ENCODE measurements around the gene PPIL6. TPM values are rescaled to one million over a fixed set of nuclear protein-coding genes. Genes with fewer than 3 reads are reported as not detected.

Gene PPIL6
- total and polyA plus RNA-seq, 2 donors (not counting 1 experiment from before 2014, with no cell fraction given): 0.85 to 1.8 TPM

DNA sequence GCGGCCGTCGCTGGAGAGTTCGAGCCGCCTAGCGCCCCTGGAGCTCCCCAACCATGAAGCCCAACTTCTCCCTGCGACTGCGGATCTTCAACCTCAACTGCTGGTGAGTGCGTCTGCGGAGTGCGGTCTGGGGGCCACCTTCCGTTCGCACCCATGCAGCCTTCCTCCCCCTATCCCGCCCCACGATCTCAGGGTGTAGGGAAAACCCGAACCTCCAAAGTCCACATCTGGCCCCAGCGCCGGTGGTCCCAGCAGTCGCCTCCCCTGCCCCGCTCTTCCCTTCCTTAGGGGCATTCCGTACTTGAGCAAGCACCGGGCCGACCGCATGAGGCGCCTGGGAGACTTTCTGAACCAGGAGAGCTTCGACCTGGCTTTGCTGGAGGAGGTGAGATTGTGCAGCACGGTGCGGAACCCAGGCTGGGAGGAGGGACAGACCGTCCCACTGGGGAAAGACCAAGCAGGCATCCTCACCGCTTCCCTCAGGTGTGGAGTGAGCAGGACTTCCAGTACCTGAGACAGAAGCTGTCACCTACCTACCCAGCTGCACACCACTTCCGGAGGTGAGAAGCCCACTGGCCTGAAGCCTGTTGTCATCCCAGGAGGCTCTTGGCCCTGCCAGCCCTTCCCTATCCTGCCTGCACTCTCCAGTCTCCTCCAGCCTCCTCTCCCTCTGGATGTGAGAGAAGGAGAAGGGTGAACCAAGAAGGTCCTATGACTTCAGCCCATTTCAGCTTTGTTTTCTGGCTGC lies 815 bp upstream of the PPIL6 start:
- peaks cover 25% of the 10 kb centered on the region for H3K79me2 ChIP-seq (ENCODE audit: control insufficient read depth, insufficient read depth, low read length)
- no peaks in the 10 kb centered on the region for H3K27me3 ChIP-seq (replicated peaks in 1 of 4; ENCODE audit: control extremely low read depth in 1 of 4, control insufficient read depth in 3 of 4, insufficient read depth in 4 of 4, low read length in 3 of 4)
- H3K4me2 ChIP-seq (replicated peaks; ENCODE audit: low read depth, low read length, poor library complexity, severe bottlenecking): peak overlapping the region; percentile 83
- no peaks in the 10 kb centered on the region for H3K9me3 ChIP-seq (ENCODE audit: control extremely low read depth in 1 of 3, control insufficient read depth in 2 of 3, insufficient read depth in 1 of 3, low read length in 2 of 3)
- H3K27me3 Mint-ChIP-seq: no peaks in the 10 kb centered on the region
- TF ChIP-seq, protein P1, sequence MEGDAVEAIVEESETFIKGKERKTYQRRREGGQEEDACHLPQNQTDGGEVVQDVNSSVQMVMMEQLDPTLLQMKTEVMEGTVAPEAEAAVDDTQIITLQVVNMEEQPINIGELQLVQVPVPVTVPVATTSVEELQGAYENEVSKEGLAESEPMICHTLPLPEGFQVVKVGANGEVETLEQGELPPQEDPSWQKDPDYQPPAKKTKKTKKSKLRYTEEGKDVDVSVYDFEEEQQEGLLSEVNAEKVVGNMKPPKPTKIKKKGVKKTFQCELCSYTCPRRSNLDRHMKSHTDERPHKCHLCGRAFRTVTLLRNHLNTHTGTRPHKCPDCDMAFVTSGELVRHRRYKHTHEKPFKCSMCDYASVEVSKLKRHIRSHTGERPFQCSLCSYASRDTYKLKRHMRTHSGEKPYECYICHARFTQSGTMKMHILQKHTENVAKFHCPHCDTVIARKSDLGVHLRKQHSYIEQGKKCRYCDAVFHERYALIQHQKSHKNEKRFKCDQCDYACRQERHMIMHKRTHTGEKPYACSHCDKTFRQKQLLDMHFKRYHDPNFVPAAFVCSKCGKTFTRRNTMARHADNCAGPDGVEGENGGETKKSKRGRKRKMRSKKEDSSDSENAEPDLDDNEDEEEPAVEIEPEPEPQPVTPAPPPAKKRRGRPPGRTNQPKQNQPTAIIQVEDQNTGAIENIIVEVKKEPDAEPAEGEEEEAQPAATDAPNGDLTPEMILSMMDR (IDR thresholded peaks at IDR 0.05): peak; percentile 31
- TF ChIP-seq EZH2 (IDR thresholded peaks at IDR 0.05; ENCODE audit: borderline replicate concordance, insufficient read depth, low read depth, low read length, poor library complexity, severe bottlenecking): no peak
- ChIA-PET CTCF (interaction anchor here (0.6 to 5.6 kb wide), 15 partner anchors 13 to 1588 kb away, joined by 3 to 55 read pairs (median 5); partner anchors contain the start of genes CD164, MICAL1 and ZBTB24), POLR2A (interaction anchor here (0.6 to 2.9 kb wide), 11 partner anchors 9 to 351 kb away, joined by 3 to 35 read pairs (median 8); partner anchors contain the start of genes AK9, CD164, CEP57L1 and FIG4)
- peak overlapping the region; percentile 79 to 98 for H3K27ac ChIP-seq (ENCODE audit: low read length in 2 of 2)
- peak overlapping the region; percentile 0 to 93 (median 90) for H3K4me3 ChIP-seq (ENCODE audit: control extremely low read depth in 1 of 5, extremely low read depth in 1 of 5, insufficient read depth in 1 of 5, low read depth in 2 of 5, low read length in 4 of 5)
- DNase-seq (no peak), ATAC-seq (ENCODE audit: low read depth) (no peak)
- H3K4me1 Mint-ChIP-seq: peaks cover 31% of the 10 kb centered on the region
- 0% methylated on average over 21 of the region's 31 CpGs for WGBS (ENCODE audit: insufficient coverage)
- peaks cover 0 to 38% of the 10 kb centered on the region in 2 experiments for H3K36me3 ChIP-seq (replicated peaks in 1 of 2; ENCODE audit: control extremely low read depth in 1 of 2, control insufficient read depth in 1 of 2, extremely low read depth in 1 of 2, insufficient read depth in 2 of 2, low read length in 1 of 2)
- peaks cover 19% of the 10 kb centered on the region for H4K20me1 ChIP-seq (ENCODE audit: control insufficient read depth, insufficient read depth, low read length, poor library complexity, severe bottlenecking)
- peaks cover 21 to 30% of the 10 kb centered on the region in 2 donors for H3K4me1 ChIP-seq (ENCODE audit: control insufficient read depth in 2 of 2, insufficient read depth in 2 of 2, low read length in 2 of 2)
- peak overlapping the region; percentile 98 for H3K9ac ChIP-seq (ENCODE audit: low read length)
- no peaks in the 10 kb centered on the region for H3K9me3 Mint-ChIP-seq (ENCODE audit: insufficient read depth)
- intact Hi-C loops (cut with micrococcal nuclease): loop anchor here (1.0 to 2.0 kb wide), 4 partner anchors 8 to 876 kb away; partner anchors contain the start of gene CDC40
- H3K27ac Mint-ChIP-seq: peak overlapping the region; percentile 96
- peak overlapping the region; percentile 97 for H3K4me3 Mint-ChIP-seq
- H2AFZ ChIP-seq (ENCODE audit: insufficient read depth, low read depth, low read length, poor library complexity, severe bottlenecking): peak overlapping the region; percentile 83

DNA sequence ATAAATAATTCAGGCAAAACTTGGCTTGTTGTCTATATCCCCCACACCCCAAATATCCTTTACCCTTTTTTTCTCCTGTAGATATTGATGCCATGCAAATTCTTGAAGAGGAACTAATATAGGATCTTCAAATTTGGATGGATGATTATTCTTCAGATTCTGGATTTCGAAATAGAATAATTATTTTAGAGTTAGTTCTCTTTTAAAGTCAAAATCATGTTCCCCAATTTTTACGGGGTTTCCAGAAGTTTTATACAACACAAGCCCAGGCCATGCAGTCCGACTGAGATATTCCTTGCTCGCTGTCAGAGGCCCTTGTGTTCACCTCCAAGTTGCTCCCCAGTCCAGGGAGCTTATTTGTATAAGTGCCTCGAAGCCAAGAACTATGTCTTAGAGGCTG lies 4.4 kb downstream of the PPIL6 start:
- ChIA-PET POLR2A (no interaction called here), CTCF (no interaction called here)
- Mint-ChIP-seq H3K4me1 (peaks cover 4% of the 10 kb centered on the region), H3K4me3 (no peak overlapping the region), H3K27ac (no peak overlapping the region), H3K9me3 (ENCODE audit: insufficient read depth) (no peaks in the 10 kb centered on the region), H3K27me3 (no peaks in the 10 kb centered on the region)
- H2AFZ ChIP-seq (ENCODE audit: insufficient read depth, low read depth, low read length, poor library complexity, severe bottlenecking): no peak overlapping the region
- no peaks in the 10 kb centered on the region for H3K9me3 ChIP-seq (ENCODE audit: control extremely low read depth in 1 of 3, control insufficient read depth in 2 of 3, insufficient read depth in 1 of 3, low read length in 2 of 3)
- peaks cover 6 to 8% of the 10 kb centered on the region in 2 donors for H3K4me1 ChIP-seq (ENCODE audit: control insufficient read depth in 2 of 2, insufficient read depth in 2 of 2, low read length in 2 of 2)
- no peaks in the 10 kb centered on the region for H3K36me3 ChIP-seq (replicated peaks in 1 of 2; ENCODE audit: control extremely low read depth in 1 of 2, control insufficient read depth in 1 of 2, extremely low read depth in 1 of 2, insufficient read depth in 2 of 2, low read length in 1 of 2)
- H3K4me3 ChIP-seq (ENCODE audit: control extremely low read depth in 1 of 5, extremely low read depth in 1 of 5, insufficient read depth in 1 of 5, low read depth in 2 of 5, low read length in 4 of 5): no peak overlapping the region
- H3K79me2 ChIP-seq (ENCODE audit: control insufficient read depth, insufficient read depth, low read length): peaks cover 13% of the 10 kb centered on the region
- H4K20me1 ChIP-seq (ENCODE audit: control insufficient read depth, insufficient read depth, low read length, poor library complexity, severe bottlenecking): no peaks in the 10 kb centered on the region
- H3K4me2 ChIP-seq (replicated peaks; ENCODE audit: low read depth, low read length, poor library complexity, severe bottlenecking): no peak overlapping the region
- no peak overlapping the region for H3K9ac ChIP-seq (ENCODE audit: low read length)
- H3K27me3 ChIP-seq (replicated peaks in 1 of 4; ENCODE audit: control extremely low read depth in 1 of 4, control insufficient read depth in 3 of 4, insufficient read depth in 4 of 4, low read length in 3 of 4): no peaks in the 10 kb centered on the region
- TF ChIP-seq, protein P1 (IDR thresholded peaks at IDR 0.05): no peak
- TF ChIP-seq EZH2 (IDR thresholded peaks at IDR 0.05; ENCODE audit: borderline replicate concordance, insufficient read depth, low read depth, low read length, poor library complexity, severe bottlenecking): no peak
- ATAC-seq (ENCODE audit: low read depth): no peak
- 92% methylated on average over 3 of the region's 5 CpGs for WGBS (ENCODE audit: insufficient coverage)
- no peak overlapping the region for H3K27ac ChIP-seq (ENCODE audit: low read length in 2 of 2)
- intact Hi-C loops (cut with micrococcal nuclease): no loop called here
- DNase-seq: no peak
